ENCODE measurements around the gene HNRNPL.

DNA sequence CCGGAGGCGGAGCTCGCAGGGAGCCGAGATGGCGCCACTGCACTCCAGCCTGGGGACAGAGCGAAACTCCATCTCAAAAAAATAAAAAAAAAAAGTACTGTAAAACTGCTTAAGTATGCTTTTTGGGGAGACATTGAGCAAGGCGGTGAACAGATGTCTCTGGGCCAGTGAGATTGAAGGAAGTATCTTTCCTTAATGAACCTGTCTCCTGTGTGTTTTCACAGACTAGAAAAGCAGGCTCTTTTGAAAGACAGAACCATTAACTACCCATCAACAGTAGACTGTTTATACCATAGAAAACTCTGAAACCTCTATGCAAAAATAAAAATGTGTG lies 16.7 kb downstream of the HNRNPL start:
- TF ChIP-seq TAF1 (IDR thresholded peaks at IDR 0.05; ENCODE audit: borderline replicate concordance, insufficient read depth, low read length) (no peak), POLR2AphosphoS5 (IDR thresholded peaks at IDR 0.05; ENCODE audit: low read depth, low read length) (no peak), FOXP2 (optimal IDR thresholded peaks at IDR 0.05; ENCODE audit: borderline replicate concordance, extremely low read depth, extremely low read length, insufficient read depth) (no peak), SIN3A (IDR thresholded peaks at IDR 0.05; ENCODE audit: borderline replicate concordance, insufficient read depth, low read length) (no peak)
